AG04450 (cell line): ENCODE measurements around the gene ARHGAP31. TPM values are rescaled to one million over a fixed set of nuclear protein-coding genes. Genes with fewer than 3 reads are reported as not detected.
"Not testable (repeated sequence)": the region's sequence is repeated elsewhere in the genome, so short reads cannot be mapped to it uniquely, and the experiment has no call there.

Experiments used
- CTCF ChIA-PET: fragments of 300-600, 350-600 bp; formaldehyde crosslinking; extraction: SDS; loops from one replicate; lab custom pipeline; 2022; ENCODE audit warnings: antibody characterized with exemption, inconsistent platforms; lab: Charles Lee
- POLR2A ChIA-PET: fragments of 350-600 bp; formaldehyde crosslinking; extraction: SDS; loops from one replicate; lab custom pipeline; 2021; ENCODE audit warnings: antibody characterized with exemption, inconsistent platforms; lab: Yijun Ruan, JAX
- DNase-seq: peaks from one replicate; pipeline ENCODE4 v3.0.0-alpha.2; 2011; ENCODE audit warnings: low read depth, low spot score
- H3K27ac ChIP-seq: one replicate; pipeline ENCODE4 v1.5.1; 2012; ENCODE audit warnings: low read depth, low read length, control low read depth
- H3K27me3 ChIP-seq: one replicate; pipeline ENCODE4 v1.6.0; 2012; ENCODE audit warnings: low read length; ENCODE audit not compliant: control insufficient read depth, insufficient read depth
- H3K4me3 ChIP-seq: 2 replicates; pipeline ENCODE4 v1.5.1; 2011; ENCODE audit warnings: mild to moderate bottlenecking, low read depth, low read length, control low read depth
- H3K9me3 ChIP-seq: 2 replicates; pipeline ENCODE4 v1.5.1; 2012; ENCODE audit warnings: low read length; ENCODE audit not compliant: control insufficient read depth, insufficient read depth
- CTCF ChIP-seq: IDR thresholded peaks from 2 replicates; pipeline ENCODE4 v1.5.1; 2011; ENCODE audit warnings: low read depth, low read length, control low read depth, inconsistent platforms
- polyA plus RNA-seq: library from polyadenylated mRNA; depleted of rRNA; stranded (reverse); fragments of >200 nt; gene quantifications from 2 replicates; pipeline ENCODE4 v1.2.3, GENCODE V29; 2011

ARHGAP31 gene
- polyA plus RNA-seq, 1 experiment: 14.1 TPM

DNA sequence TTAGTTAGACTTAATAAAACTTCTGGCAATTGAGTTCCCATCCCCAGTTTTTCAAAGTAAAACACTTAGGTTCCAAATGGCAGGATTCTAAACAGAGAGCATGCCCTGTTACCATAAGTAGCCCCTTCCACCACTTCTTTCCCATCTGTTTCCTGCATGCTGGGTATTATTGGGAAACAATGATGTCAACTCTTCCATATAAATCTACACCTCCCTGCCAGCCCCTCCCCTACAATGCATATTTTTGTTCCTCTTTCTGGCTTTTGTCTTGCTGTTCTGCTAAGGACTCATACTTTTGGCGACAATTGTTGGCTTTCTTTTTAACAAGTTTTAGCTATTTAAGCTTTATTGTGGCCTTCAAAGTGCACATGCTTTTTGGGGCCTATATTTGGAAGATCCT is 11.1 kb downstream of the ARHGAP31 start:
- ChIA-PET POLR2A (interaction anchor here (1.1 kb wide), 1 partner anchor 10 kb away, joined by 3 read pairs; no protein-coding TSS in a partner anchor), CTCF (interaction anchor here (0.7 to 1.1 kb wide), 2 partner anchors 64 to 217 kb away, joined by 3 read pairs; partner anchors contain the start of gene B4GALT4)
- H3K27me3 ChIP-seq: no peaks in the 10 kb centered on the region
- no peak for DNase-seq
- no peak for TF ChIP-seq CTCF
- peaks cover 4% of the 10 kb centered on the region; the same call in 1 of the 2 replicates for H3K9me3 ChIP-seq
- H3K27ac ChIP-seq: no peak overlapping the region
- no peak overlapping the region for H3K4me3 ChIP-seq

- POLR2A ChIA-PET, H3K27ac ChIP-seq, CTCF ChIA-PET: not testable (repeated sequence)
Observed at GRCh38 chr3:119306378-119306777, 12.2 kb downstream of the ARHGAP31 start.

DNA sequence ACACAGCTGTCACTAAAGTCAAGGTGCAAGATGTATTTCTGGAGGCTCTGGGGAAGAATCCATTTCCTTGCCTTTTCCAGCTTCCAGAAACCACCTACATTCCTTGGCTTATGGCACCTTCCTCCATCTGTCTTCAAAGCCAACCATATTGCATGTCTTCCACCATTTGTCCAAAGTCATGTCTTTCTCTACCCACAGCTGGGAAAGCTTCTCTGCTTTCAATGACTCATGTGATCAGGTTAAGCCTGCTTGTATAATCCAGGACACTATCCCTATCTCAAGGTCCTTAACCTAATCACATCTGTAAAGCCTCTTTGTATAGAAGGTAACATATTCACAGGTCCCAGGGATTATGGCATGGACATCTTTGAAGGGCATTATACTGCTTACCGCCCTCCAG is 14.2 kb downstream of the ARHGAP31 start:
- no peak for DNase-seq
- H3K9me3 ChIP-seq: peaks cover 4% of the 10 kb centered on the region; the same call in 1 of the 2 replicates
- ChIA-PET CTCF (no interaction called here), POLR2A (no interaction called here)
- H3K4me3 ChIP-seq: no peak overlapping the region
- no peaks in the 10 kb centered on the region for H3K27me3 ChIP-seq
- H3K27ac ChIP-seq: no peak overlapping the region
- no peak for TF ChIP-seq CTCF

More at GRCh38 chr3:119306378-119306777, 12.2 kb downstream of the ARHGAP31 start:
- not testable (repeated sequence) for H3K4me3 ChIP-seq, DNase-seq, H3K27me3 ChIP-seq, H3K9me3 ChIP-seq

GRCh38 chr3:119309591-119309990 is 15.4 kb downstream of the ARHGAP31 start:
- H3K9me3 ChIP-seq: peaks cover 4% of the 10 kb centered on the region; the same call in 1 of the 2 replicates
- no peaks in the 10 kb centered on the region for H3K27me3 ChIP-seq
- no peak for DNase-seq
- CTCF ChIA-PET: interaction anchor here (0.7 kb wide), 1 partner anchor 148 kb away, joined by 4 read pairs; no protein-coding TSS in a partner anchor
- TF ChIP-seq CTCF: no peak
- H3K27ac ChIP-seq: no peak overlapping the region
- POLR2A ChIA-PET: interaction anchor here (1.0 kb wide), 1 partner anchor 13 kb away, joined by 5 read pairs; no protein-coding TSS in a partner anchor
- H3K4me3 ChIP-seq: no peak overlapping the region

DNA sequence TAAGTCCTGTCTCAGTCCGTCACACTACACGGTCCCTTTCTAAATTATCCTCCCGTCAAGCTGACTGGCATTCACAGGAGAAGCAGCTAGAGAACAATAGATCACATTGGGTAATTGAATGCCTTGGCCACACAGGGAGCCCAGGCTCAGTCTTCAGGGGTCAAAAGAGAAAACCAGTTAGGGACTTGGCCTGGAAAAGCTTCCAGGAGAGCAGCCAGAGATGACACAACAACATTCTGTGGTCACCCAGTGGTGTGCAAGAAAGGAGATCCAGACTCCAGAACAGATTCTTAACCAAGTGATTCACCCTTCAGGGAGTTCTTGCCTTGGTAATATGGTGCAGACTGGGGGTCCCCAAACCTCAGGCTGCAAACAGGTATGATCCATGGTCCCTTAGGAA is 15.9 kb downstream of the ARHGAP31 start:
- H3K27ac ChIP-seq: peak overlapping the region; percentile 71
- CTCF ChIA-PET: interaction anchor here (0.7 kb wide), 1 partner anchor 148 kb away, joined by 4 read pairs; no protein-coding TSS in a partner anchor
- no peaks in the 10 kb centered on the region for H3K27me3 ChIP-seq
- no peak for TF ChIP-seq CTCF
- peaks cover 4% of the 10 kb centered on the region; the same call in 1 of the 2 replicates for H3K9me3 ChIP-seq
- peak; percentile 84 for DNase-seq
- POLR2A ChIA-PET: interaction anchor here (1.0 kb wide), 1 partner anchor 13 kb away, joined by 5 read pairs; no protein-coding TSS in a partner anchor
- H3K4me3 ChIP-seq: no peak overlapping the region
